SU-DHL-6 (cell line): Measurements from ENCODE around the gene SOBP.

ENCODE experiments used
- H2AFZ ChIP-seq: fragments of 200-600 bp; sonication (generic); 2 replicates; pipeline ENCODE4 v1.6.1; 2014; ENCODE audit warnings: low read depth, mild to moderate bottlenecking, moderate library complexity, mixed read lengths, antibody characterized with exemption, low read length; ENCODE audit not compliant: severe bottlenecking
- H3F3A ChIP-seq: fragments of 200-600 bp; shearing (Covaris generic); 2 replicates; pipeline ENCODE4 v1.6.0; 2016; ENCODE audit warnings: antibody characterized with exemption, mild to moderate bottlenecking; ENCODE audit not compliant: insufficient read depth
- H3K27ac ChIP-seq: fragments of 200-600 bp; sonication (generic); 2 replicates; pipeline ENCODE4 v1.5.1; 2016; ENCODE audit warnings: low read depth, mild to moderate bottlenecking, low read length, moderate library complexity, mixed read lengths
- H3K27me3 ChIP-seq: fragments of 200-600 bp; sonication (generic), shearing (Covaris generic); 2 replicates; pipeline ENCODE4 v1.6.0; 2014; ENCODE audit warnings: mild to moderate bottlenecking, low read length
- H3K36me3 ChIP-seq: fragments of 200-600 bp; sonication (generic); 2 replicates; pipeline ENCODE4 v1.6.1; 2014; ENCODE audit warnings: mild to moderate bottlenecking, low read length, mixed read lengths
- H3K4me2 ChIP-seq: fragments of 300-600, 200-600 bp; shearing (Covaris generic), sonication (generic); 2 replicates; pipeline ENCODE4 v1.6.0; 2014; ENCODE audit warnings: low read length, low read depth, mild to moderate bottlenecking; ENCODE audit not compliant: poor library complexity, severe bottlenecking
- H3K4me3 ChIP-seq: fragments of 200-600 bp; sonication (generic); 2 replicates; pipeline ENCODE4 v1.5.1; 2014; ENCODE audit warnings: antibody characterized with exemption, low read length, mild to moderate bottlenecking, mixed read lengths; ENCODE audit not compliant: insufficient read depth, poor library complexity, severe bottlenecking
- H3K79me2 ChIP-seq: fragments of 200-600 bp; sonication (generic); 2 replicates; pipeline ENCODE4 v1.6.1; 2014; ENCODE audit warnings: mild to moderate bottlenecking, low read length, moderate library complexity; ENCODE audit not compliant: insufficient read depth
- H3K9ac ChIP-seq: fragments of 200-600 bp; sonication (generic); 2 replicates; pipeline ENCODE4 v1.7.0; 2014; ENCODE audit warnings: mild to moderate bottlenecking, low read length
- H3K9me2 ChIP-seq: fragments of 200-600 bp; sonication (generic); replicated peaks from 2 replicates; pipeline ENCODE4 v1.6.1; 2014; ENCODE audit warnings: low read length; ENCODE audit not compliant: insufficient read depth
- H3K9me3 ChIP-seq: fragments of 200-600 bp; sonication (generic); 2 replicates; pipeline ENCODE4 v1.6.1; 2014; ENCODE audit warnings: low read length, mixed read lengths; ENCODE audit not compliant: insufficient read depth
- H4K20me1 ChIP-seq: fragments of 200-600 bp; sonication (generic); 2 replicates; pipeline ENCODE4 v1.6.1; 2014; ENCODE audit warnings: low read depth, mild to moderate bottlenecking, antibody characterized with exemption, low read length, moderate library complexity, mixed read lengths
- CTCF ChIP-seq: fragments of 200-600 bp; sonication (generic); IDR thresholded peaks from one replicate; pipeline ENCODE4 v1.5.1; 2017; ENCODE audit warnings: antibody characterized with exemption, mild to moderate bottlenecking, low read length, moderate library complexity; ENCODE audit not compliant: insufficient read depth, poor library complexity, severe bottlenecking
- EZH2phosphoT487 ChIP-seq: fragments of 200-600 bp; sonication (generic), shearing (Covaris generic); conservative IDR thresholded peaks from 2 replicates; pipeline ENCODE4 v1.6.1; 2018; ENCODE audit warnings: mild to moderate bottlenecking, antibody characterized with exemption, low read length, moderate library complexity, mixed read lengths

SOBP gene

GRCh38 chr6:107708435-107708834, 218.5 kb downstream of the SOBP start:
- Histone ChIP-seq H3K9me3 (no peaks in the 10 kb centered on the region), H3K27me3 (no peaks in the 10 kb centered on the region), H3F3A (no peaks in the 10 kb centered on the region), H3K27ac (no peak overlapping the region), H3K9ac (no peak overlapping the region), H3K4me2 (no peak overlapping the region), H3K36me3 (no peaks in the 10 kb centered on the region), H4K20me1 (no peaks in the 10 kb centered on the region), H3K9me2 (no peaks in the 10 kb centered on the region), H2AFZ (no peak overlapping the region), H3K79me2 (no peaks in the 10 kb centered on the region), H3K4me3 (no peak overlapping the region)
- TF ChIP-seq EZH2phosphoT487 (no peak), CTCF (no peak)

- Histone ChIP-seq H3K27me3 (no peaks in the 10 kb centered on the region), H3K27ac (no peak overlapping the region), H3K9me3 (no peaks in the 10 kb centered on the region), H2AFZ (no peak overlapping the region), H3K36me3 (no peaks in the 10 kb centered on the region), H3K79me2 (no peaks in the 10 kb centered on the region), H3K9ac (no peak overlapping the region), H3F3A (no peaks in the 10 kb centered on the region), H3K4me3 (no peak overlapping the region), H3K4me2 (no peak overlapping the region), H3K9me2 (no peaks in the 10 kb centered on the region), H4K20me1 (no peaks in the 10 kb centered on the region)
- no peak for TF ChIP-seq EZH2phosphoT487
- TF ChIP-seq CTCF: no peak
These were observed 219.4 kb downstream of the SOBP start for GRCh38 chr6:107709341-107709740.
